ENCODE measurements around the gene PKD2L1. TPM values are rescaled to one million over a fixed set of nuclear protein-coding genes. Genes with fewer than 3 reads are reported as not detected.
"Not testable (repeated sequence)": the region's sequence is repeated elsewhere in the genome, so short reads cannot be mapped to it uniquely, and the experiment has no call there.

The PKD2L1 gene
- total RNA-seq (not detected in 2 replicates), polyA plus RNA-seq (0.37 and 0.48 TPM in 2 replicates), polyA minus RNA-seq (0.14 TPM in 1 of 2 replicates, not detected in the other)
- 0.54 TPM for total RNA-seq (2013)

DNA sequence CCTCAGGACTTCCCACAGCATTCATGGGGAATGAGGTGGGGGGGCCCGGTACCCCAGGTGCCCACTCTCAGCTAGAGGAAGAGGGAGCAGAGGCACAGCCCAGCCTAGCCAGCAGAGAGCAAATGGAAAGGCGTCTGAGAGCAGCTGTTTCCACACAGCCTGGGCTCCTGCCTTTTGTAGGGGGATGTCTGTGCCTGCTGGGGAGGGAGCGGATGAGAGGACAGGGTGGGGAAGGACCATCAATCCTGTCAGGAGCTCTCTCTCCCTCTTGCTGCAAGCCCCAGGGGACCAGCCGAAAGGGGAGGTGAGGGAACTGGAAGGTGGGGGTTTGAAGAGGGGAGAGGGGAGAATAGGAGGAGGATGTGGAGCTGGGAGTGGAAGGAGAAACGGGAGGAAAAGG is at the start of gene PKD2L1:
PKD2L1 (minus strand) TSS at position 150 of the 400 bp plus-strand sequence; CDS start at position 25, 125 bp downstream.
- no peak for ATAC-seq (ENCODE audit: low read depth)
- Histone ChIP-seq H3K9ac (ENCODE audit: low read length) (no peak within 1 kb of the TSS), H3K36me3 (replicated peaks in 1 of 2; ENCODE audit: control extremely low read depth in 1 of 2, control insufficient read depth in 1 of 2, extremely low read depth in 1 of 2, insufficient read depth in 2 of 2, low read length in 1 of 2) (no peaks in the 10 kb centered on the region), H3K27ac (ENCODE audit: low read length in 2 of 2) (no peak within 1 kb of the TSS), H4K20me1 (ENCODE audit: control insufficient read depth, insufficient read depth, low read length, poor library complexity, severe bottlenecking) (no peaks in the 10 kb centered on the region), H3K9me3 (ENCODE audit: control extremely low read depth in 1 of 3, control insufficient read depth in 2 of 3, insufficient read depth in 1 of 3, low read length in 2 of 3) (no peaks in the 10 kb centered on the region), H2AFZ (ENCODE audit: insufficient read depth, low read depth, low read length, poor library complexity, severe bottlenecking) (no peak within 1 kb of the TSS), H3K4me1 (ENCODE audit: control insufficient read depth in 2 of 2, insufficient read depth in 2 of 2, low read length in 2 of 2) (peaks cover 22 to 23% of the 10 kb centered on the region in 2 donors), H3K4me3 (ENCODE audit: control extremely low read depth in 1 of 5, extremely low read depth in 1 of 5, insufficient read depth in 1 of 5, low read depth in 2 of 5, low read length in 4 of 5) (no peak within 1 kb of the TSS), H3K27me3 (replicated peaks in 1 of 4; ENCODE audit: control extremely low read depth in 1 of 4, control insufficient read depth in 3 of 4, insufficient read depth in 4 of 4, low read length in 3 of 4) (peaks cover 0 to 8% (median 0%) of the 10 kb centered on the region in 4 experiments), H3K79me2 (ENCODE audit: control insufficient read depth, insufficient read depth, low read length) (no peaks in the 10 kb centered on the region), H3K4me2 (replicated peaks; ENCODE audit: low read depth, low read length, poor library complexity, severe bottlenecking) (no peak within 1 kb of the TSS)
- peaks cover 34% of the 10 kb centered on the region for H3K27me3 Mint-ChIP-seq
- H3K4me3 Mint-ChIP-seq = no peak within 1 kb of the TSS
- 93% methylated on average over 3 of the region's 5 CpGs for WGBS (ENCODE audit: insufficient coverage)
- DNase-seq = no peak
- CTCF ChIA-PET = interaction anchor here (0.7 to 2.1 kb wide), 4 partner anchors 9 to 102 kb away, joined by 3 to 8 read pairs (median 6); partner anchors contain the start of gene SCD
- intact Hi-C loops (cut with micrococcal nuclease) = no loop called here
- no peak for TF ChIP-seq EZH2 (IDR thresholded peaks at IDR 0.05; ENCODE audit: borderline replicate concordance, insufficient read depth, low read depth, low read length, poor library complexity, severe bottlenecking)
- TF ChIP-seq, protein P1, sequence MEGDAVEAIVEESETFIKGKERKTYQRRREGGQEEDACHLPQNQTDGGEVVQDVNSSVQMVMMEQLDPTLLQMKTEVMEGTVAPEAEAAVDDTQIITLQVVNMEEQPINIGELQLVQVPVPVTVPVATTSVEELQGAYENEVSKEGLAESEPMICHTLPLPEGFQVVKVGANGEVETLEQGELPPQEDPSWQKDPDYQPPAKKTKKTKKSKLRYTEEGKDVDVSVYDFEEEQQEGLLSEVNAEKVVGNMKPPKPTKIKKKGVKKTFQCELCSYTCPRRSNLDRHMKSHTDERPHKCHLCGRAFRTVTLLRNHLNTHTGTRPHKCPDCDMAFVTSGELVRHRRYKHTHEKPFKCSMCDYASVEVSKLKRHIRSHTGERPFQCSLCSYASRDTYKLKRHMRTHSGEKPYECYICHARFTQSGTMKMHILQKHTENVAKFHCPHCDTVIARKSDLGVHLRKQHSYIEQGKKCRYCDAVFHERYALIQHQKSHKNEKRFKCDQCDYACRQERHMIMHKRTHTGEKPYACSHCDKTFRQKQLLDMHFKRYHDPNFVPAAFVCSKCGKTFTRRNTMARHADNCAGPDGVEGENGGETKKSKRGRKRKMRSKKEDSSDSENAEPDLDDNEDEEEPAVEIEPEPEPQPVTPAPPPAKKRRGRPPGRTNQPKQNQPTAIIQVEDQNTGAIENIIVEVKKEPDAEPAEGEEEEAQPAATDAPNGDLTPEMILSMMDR (IDR thresholded peaks at IDR 0.05) = no peak
- no peaks in the 10 kb centered on the region for H3K9me3 Mint-ChIP-seq (ENCODE audit: insufficient read depth)
- POLR2A ChIA-PET = no interaction called here
- H3K27ac Mint-ChIP-seq = peak within 1 kb of the TSS; percentile 56
- peaks cover 29% of the 10 kb centered on the region for H3K4me1 Mint-ChIP-seq

DNA sequence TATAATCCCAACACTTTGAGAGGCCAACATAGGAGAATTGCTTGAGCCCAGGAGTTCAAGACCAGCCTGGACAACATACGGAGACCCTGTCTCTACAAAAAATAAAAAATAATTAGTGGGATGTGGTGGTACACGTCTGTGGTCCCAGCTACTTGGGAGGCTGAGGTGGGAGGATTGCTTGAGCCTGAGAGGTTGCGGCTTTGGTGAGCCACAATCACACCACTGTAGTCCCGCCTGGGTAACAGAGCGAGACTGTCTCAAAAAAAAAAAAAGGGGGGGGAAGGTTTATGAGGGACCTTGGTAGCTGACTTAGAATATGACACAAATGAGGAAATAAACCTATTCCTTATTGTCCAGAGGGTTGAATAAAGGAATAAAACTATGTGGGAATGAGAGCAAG is 47.8 kb upstream of the PKD2L1 start:
- CTCF ChIA-PET = no interaction called here
- no peak overlapping the region for H3K4me2 ChIP-seq (replicated peaks; ENCODE audit: low read depth, low read length, poor library complexity, severe bottlenecking)

DNA sequence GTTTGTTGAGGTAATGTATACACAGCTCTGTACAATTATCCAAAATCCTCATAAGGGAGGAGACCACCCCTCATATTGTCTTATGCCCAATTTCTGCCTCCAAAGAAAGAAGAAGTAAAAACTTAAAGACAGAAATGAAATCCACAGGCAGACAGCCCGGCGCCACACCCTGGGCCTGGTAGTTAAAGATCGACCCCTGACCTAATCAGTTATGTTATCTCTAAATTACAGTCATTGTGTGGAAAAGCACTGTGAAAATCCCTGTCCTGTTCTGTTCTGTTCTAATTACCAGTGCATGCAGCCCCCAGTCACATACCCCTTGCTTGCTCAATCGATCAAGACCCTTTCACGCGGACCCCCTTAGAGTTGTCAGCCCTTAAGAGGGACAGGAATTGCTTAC is 46.6 kb upstream of the PKD2L1 start:
- not testable (repeated sequence) for H3K27ac Mint-ChIP-seq

More for the DNA sequence above, 47.8 kb upstream of the PKD2L1 start:
- Histone ChIP-seq H3K27me3 (replicated peaks in 1 of 4; ENCODE audit: control extremely low read depth in 1 of 4, control insufficient read depth in 3 of 4, insufficient read depth in 4 of 4, low read length in 3 of 4) (peaks cover 0 to 2% (median 1%) of the 10 kb centered on the region in 4 experiments), H3K4me3 (ENCODE audit: control extremely low read depth in 1 of 5, extremely low read depth in 1 of 5, insufficient read depth in 1 of 5, low read depth in 2 of 5, low read length in 4 of 5) (no peak overlapping the region), H3K79me2 (ENCODE audit: control insufficient read depth, insufficient read depth, low read length) (no peaks in the 10 kb centered on the region), H2AFZ (ENCODE audit: insufficient read depth, low read depth, low read length, poor library complexity, severe bottlenecking) (no peak overlapping the region), H3K27ac (ENCODE audit: low read length in 2 of 2) (no peak overlapping the region), H4K20me1 (ENCODE audit: control insufficient read depth, insufficient read depth, low read length, poor library complexity, severe bottlenecking) (no peaks in the 10 kb centered on the region), H3K9me3 (ENCODE audit: control extremely low read depth in 1 of 3, control insufficient read depth in 2 of 3, insufficient read depth in 1 of 3, low read length in 2 of 3) (peaks cover 0 to 6% (median 0%) of the 10 kb centered on the region in 3 donors), H3K4me1 (ENCODE audit: control insufficient read depth in 2 of 2, insufficient read depth in 2 of 2, low read length in 2 of 2) (peaks cover 15 to 34% of the 10 kb centered on the region in 2 donors), H3K36me3 (replicated peaks in 1 of 2; ENCODE audit: control extremely low read depth in 1 of 2, control insufficient read depth in 1 of 2, extremely low read depth in 1 of 2, insufficient read depth in 2 of 2, low read length in 1 of 2) (peaks cover 0 to 3% of the 10 kb centered on the region in 2 experiments), H3K9ac (ENCODE audit: low read length) (no peak overlapping the region)
- WGBS (ENCODE audit: insufficient coverage) = no CpG with 5 or more reads among the region's 5 CpGs
- peaks cover 22% of the 10 kb centered on the region for H3K27me3 Mint-ChIP-seq
- H3K4me1 Mint-ChIP-seq = peaks cover 25% of the 10 kb centered on the region
- H3K4me3 Mint-ChIP-seq = no peak overlapping the region
- peak overlapping the region; percentile 32 for H3K27ac Mint-ChIP-seq
- ATAC-seq (ENCODE audit: low read depth) (no peak), DNase-seq (peak; percentile 57)
- POLR2A ChIA-PET = interaction anchor here (0.7 kb wide), 1 partner anchor 16 kb away, joined by 3 read pairs; no protein-coding TSS in a partner anchor
- no peaks in the 10 kb centered on the region for H3K9me3 Mint-ChIP-seq (ENCODE audit: insufficient read depth)
- no peak for TF ChIP-seq EZH2 (IDR thresholded peaks at IDR 0.05; ENCODE audit: borderline replicate concordance, insufficient read depth, low read depth, low read length, poor library complexity, severe bottlenecking)
- TF ChIP-seq, protein P1 (IDR thresholded peaks at IDR 0.05) = no peak
- intact Hi-C loops (cut with micrococcal nuclease) = no loop called here

More for the DNA sequence above, 46.6 kb upstream of the PKD2L1 start:
- H3K27ac ChIP-seq (ENCODE audit: low read length in 2 of 2); POLR2A ChIA-PET; H3K4me3 Mint-ChIP-seq; H3K9ac ChIP-seq (ENCODE audit: low read length); H3K9me3 ChIP-seq (ENCODE audit: control extremely low read depth in 1 of 3, control insufficient read depth in 2 of 3, insufficient read depth in 1 of 3, low read length in 2 of 3); H3K4me2 ChIP-seq (replicated peaks; ENCODE audit: low read depth, low read length, poor library complexity, severe bottlenecking); CTCF ChIA-PET; H4K20me1 ChIP-seq (ENCODE audit: control insufficient read depth, insufficient read depth, low read length, poor library complexity, severe bottlenecking); intact Hi-C loops (cut with micrococcal nuclease); H3K27me3 ChIP-seq (replicated peaks in 1 of 4; ENCODE audit: control extremely low read depth in 1 of 4, control insufficient read depth in 3 of 4, insufficient read depth in 4 of 4, low read length in 3 of 4); H3K79me2 ChIP-seq (ENCODE audit: control insufficient read depth, insufficient read depth, low read length); H3K4me3 ChIP-seq (ENCODE audit: control extremely low read depth in 1 of 5, extremely low read depth in 1 of 5, insufficient read depth in 1 of 5, low read depth in 2 of 5, low read length in 4 of 5); H2AFZ ChIP-seq (ENCODE audit: insufficient read depth, low read depth, low read length, poor library complexity, severe bottlenecking); DNase-seq; ATAC-seq (ENCODE audit: low read depth); H3K9me3 Mint-ChIP-seq (ENCODE audit: insufficient read depth); H3K36me3 ChIP-seq (replicated peaks in 1 of 2; ENCODE audit: control extremely low read depth in 1 of 2, control insufficient read depth in 1 of 2, extremely low read depth in 1 of 2, insufficient read depth in 2 of 2, low read length in 1 of 2): not testable (repeated sequence)
- H3K4me1 Mint-ChIP-seq = peaks cover 14% of the 10 kb centered on the region
- H3K4me1 ChIP-seq (ENCODE audit: control insufficient read depth in 2 of 2, insufficient read depth in 2 of 2, low read length in 2 of 2) = peaks cover 19 to 35% of the 10 kb centered on the region in 2 donors
- H3K27me3 Mint-ChIP-seq = peaks cover 10% of the 10 kb centered on the region
- WGBS (ENCODE audit: insufficient coverage) = 96% methylated on average over 3 of the region's 6 CpGs

Measured in B cell (primary cell).